GM12874 (cell line): ENCODE results near the gene KDM5C.

Experiments
- TF ChIP-seq, protein P1 (sequence below): IDR thresholded peaks from 2 replicates; pipeline ENCODE4 v1.5.1; 2011; ENCODE audit warnings: low read depth, mild to moderate bottlenecking, control low read depth, low read length, moderate library complexity; ENCODE audit not compliant: insufficient read depth

The KDM5C gene

DNA sequence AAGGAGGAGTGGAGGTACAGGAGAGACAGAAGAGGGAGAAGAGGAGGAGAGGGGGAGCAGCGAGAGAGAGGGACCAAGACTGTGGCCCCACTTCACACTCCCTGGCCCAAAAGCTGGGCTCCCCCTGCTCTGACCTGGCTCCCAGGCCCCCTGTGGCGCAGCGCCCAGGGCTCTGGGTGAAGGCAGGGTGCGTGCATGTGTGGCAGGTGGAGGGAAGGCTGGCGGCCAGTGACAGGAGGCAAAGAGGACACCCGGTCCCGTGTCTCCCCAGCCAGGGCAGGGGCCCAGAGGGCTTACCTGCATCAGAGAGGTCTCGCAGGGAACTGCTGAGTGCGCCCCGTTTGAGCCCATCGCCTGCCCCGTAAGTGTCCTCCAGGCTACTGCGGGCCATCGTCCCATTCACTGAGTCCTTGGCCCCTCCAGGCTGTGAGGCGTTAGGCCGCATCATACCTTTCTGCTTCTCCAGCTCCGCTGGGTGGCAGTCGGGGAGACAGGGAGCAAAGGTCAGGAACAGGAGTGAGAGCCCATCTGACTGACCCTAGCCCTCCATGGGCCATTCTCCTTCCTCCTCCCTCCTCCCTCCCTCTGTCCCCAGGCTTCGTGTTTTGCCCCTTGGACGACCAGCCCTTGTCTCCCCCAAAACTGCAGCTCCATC lies 11.1 kb upstream of the KDM5C start:
- TF ChIP-seq, protein P1, sequence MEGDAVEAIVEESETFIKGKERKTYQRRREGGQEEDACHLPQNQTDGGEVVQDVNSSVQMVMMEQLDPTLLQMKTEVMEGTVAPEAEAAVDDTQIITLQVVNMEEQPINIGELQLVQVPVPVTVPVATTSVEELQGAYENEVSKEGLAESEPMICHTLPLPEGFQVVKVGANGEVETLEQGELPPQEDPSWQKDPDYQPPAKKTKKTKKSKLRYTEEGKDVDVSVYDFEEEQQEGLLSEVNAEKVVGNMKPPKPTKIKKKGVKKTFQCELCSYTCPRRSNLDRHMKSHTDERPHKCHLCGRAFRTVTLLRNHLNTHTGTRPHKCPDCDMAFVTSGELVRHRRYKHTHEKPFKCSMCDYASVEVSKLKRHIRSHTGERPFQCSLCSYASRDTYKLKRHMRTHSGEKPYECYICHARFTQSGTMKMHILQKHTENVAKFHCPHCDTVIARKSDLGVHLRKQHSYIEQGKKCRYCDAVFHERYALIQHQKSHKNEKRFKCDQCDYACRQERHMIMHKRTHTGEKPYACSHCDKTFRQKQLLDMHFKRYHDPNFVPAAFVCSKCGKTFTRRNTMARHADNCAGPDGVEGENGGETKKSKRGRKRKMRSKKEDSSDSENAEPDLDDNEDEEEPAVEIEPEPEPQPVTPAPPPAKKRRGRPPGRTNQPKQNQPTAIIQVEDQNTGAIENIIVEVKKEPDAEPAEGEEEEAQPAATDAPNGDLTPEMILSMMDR: no peak

DNA sequence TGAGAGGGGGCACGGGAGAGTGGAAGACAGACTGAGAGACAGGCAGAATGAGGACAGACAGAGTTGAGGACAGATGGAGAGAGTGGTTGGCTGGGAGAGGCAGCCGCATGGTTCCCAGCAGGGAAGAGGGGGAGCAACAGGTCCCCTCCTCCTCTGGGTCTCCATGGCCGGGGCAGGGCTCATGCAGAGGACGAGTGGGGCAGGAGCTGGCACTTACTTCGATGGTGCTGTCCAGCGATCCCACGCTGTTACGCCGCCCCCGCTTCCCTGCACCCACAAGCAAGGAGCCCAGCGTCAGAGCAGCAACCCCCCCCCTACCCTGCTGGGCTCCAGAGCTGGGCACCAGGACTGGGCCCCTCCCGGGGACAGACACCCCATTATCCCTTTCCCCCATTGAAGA lies 10.6 kb upstream of the KDM5C start:
- TF ChIP-seq, protein P1: no peak

DNA sequence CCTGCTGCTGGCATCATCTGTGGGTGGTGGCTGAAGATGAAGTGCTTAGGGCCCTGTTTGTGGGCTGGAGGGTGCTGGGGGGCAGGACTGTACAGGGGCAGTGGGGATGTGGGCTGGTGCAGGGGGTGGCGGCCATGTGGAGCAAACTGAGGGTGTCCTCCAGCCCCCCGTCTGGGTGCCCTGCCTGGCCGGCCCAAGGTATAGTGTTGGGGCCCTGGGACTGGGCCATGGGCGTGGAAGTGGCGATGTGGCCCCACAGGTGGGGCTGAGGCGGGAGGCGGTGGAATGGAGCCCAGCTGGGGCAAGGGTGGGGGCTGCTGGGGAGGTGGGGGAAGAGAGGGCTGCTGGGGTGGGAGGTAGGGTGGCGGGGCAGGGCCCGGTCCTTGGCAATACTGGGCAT lies 9.5 kb upstream of the KDM5C start:
- TF ChIP-seq, protein P1: no peak

DNA sequence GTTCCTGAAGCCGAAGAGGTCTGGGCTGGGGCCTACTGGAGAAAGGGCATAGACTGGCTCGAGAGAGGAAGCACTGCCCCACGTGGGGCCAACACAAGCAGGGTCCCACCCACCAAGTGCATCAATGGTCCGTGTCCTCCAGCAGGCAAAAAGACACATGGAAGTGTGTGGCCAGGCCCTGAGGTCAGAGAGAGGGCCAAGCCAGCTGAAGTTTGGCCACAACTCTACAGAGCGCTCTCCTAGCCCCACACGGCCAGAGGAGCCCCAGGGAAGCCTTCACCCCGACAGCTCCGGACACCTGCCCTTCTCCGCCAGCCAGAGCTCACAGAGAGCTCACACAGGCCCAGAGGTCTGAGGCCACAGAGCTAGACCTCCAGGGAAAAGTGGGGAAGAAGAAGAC lies 8.5 kb upstream of the KDM5C start:
- TF ChIP-seq, protein P1: no peak

DNA sequence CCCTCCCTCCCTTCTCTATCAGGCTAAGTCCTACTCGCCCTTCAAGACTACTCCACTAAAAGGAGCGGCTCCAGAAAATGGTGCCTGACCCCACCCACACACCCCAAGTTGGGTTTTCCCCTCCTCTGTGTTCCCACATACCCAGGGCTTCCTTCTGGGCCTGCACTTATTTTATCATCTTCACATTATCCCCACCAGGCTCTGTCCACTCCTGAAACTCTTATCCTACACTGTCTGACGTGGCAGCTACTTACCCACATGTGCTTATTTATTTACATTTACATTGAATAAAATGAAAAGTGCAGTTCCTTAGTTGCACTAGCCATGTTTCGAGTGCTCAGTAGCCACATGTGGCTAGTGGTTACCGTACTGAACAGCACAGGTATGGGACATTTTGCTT lies 5.1 kb upstream of the KDM5C start:
- TF ChIP-seq, protein P1: no peak

DNA sequence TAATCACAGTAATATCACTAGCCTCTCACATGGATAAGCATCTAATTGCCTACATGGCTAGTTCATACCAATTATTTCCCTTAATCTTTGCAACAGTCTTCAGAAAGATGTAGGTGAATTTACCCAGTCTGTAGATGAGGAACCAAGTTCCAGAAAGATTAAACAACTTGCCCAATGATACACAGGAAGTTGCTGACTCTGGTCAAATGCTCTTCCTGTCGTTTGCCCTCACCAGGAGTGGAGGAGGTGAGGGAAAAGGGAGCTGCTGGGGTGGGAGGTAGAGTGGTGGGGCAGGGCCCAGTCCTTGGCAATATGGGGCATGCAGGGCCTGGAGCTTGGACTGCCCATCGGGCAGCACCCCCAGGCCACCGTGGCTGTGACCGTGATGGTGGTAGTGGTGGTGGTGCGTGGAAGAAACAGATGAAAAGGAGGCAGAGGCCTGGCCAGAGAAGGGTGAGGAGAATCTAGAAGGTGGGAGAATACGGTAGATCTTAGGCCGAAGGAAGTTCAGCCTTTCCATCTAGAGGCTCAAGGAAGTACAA lies 2.3 kb upstream of the KDM5C start:
- TF ChIP-seq, protein P1: no peak

DNA sequence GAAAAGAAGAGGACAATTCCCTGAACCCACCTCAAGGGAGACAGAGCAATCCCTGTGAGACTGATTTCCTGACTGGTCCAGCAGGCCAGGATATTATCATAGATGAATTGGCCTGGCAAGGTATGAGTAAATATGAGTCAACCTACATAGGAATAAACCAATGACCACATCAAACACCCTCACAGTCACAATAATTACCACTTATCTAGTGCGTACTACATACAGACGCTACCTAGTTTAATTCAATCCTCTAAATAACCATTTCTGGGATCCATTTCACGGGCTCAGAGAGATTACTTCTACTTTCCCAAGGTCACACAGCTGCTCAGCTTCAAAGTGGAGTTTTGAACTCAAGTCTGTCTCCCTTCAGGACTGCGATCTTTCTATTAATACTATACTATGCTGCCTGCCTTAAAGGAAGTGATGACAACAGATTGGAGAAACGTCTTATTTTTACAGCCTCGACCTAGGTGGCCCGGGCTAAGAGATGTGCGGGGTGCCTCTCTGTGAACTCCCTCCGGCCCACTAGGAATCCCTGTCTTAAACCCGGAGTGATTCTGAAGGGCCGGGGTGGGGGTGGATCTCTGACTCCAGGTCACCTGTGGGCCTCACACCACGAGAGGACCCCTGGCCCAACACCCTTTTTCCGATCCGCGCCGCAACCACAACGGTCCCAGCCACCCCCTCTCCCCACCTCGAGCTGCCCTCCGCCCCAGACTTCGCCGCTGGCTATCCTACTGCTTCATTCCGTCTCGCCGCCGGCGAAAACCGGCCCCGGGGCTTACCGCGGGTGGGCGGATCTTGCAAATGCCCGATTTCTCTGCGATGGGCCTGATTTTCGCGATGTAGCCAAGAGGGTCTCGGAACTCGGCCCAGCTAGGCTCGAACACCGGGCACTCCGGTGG lies 800 bp downstream of the KDM5C start:
- TF ChIP-seq, protein P1: no peak
